ENCODE data around the gene GJA9.
"Not testable (repeated sequence)": the region's sequence is repeated elsewhere in the genome, so short reads cannot be mapped to it uniquely, and the experiment has no call there.

Gene GJA9

GRCh38 chr1:38917772-38918171, 36.4 kb upstream of the GJA9 start:
- Histone ChIP-seq H3K18ac (ENCODE audit: low read length) (no peak overlapping the region), H2BK120ac (ENCODE audit: insufficient read depth, low read length, poor library complexity) (no peak overlapping the region), H3K4me1 (ENCODE audit: control insufficient read depth in 1 of 2, insufficient read depth in 2 of 2, low read length in 2 of 2) (no peaks in the 10 kb centered on the region), H2BK5ac (ENCODE audit: low read depth, low read length, poor library complexity) (no peak overlapping the region), H3K4me2 (ENCODE audit: low read length) (no peak overlapping the region), H4K91ac (ENCODE audit: low read depth, low read length) (no peak overlapping the region), H3K14ac (ENCODE audit: low read length) (no peak overlapping the region), H4K8ac (ENCODE audit: low read depth, low read length) (no peak overlapping the region), H4K12ac (ENCODE audit: low read depth, low read length) (no peak overlapping the region), H3K27me3 (ENCODE audit: insufficient read depth, low read length) (no peaks in the 10 kb centered on the region), H3K9ac (ENCODE audit: low read length) (no peak overlapping the region), H3K27ac (ENCODE audit: low read depth, low read length) (no peak overlapping the region), H3K9me3 (ENCODE audit: insufficient read depth, low read depth, low read length) (no peaks in the 10 kb centered on the region), H3K4me3 (ENCODE audit: low read depth, low read length) (no peak overlapping the region), H2BK12ac (ENCODE audit: low read length) (no peak overlapping the region), H3K79me1 (ENCODE audit: low read length) (no peaks in the 10 kb centered on the region), H3K23ac (ENCODE audit: low read length) (no peak overlapping the region), H2AK5ac (ENCODE audit: low read length) (no peak overlapping the region), H3K4ac (ENCODE audit: low read depth, low read length) (no peak overlapping the region), H2AFZ (ENCODE audit: insufficient read depth, low read length, poor library complexity) (no peak overlapping the region), H3K36me3 (ENCODE audit: control insufficient read depth in 1 of 2, insufficient read depth in 2 of 2, low read length in 2 of 2) (no peaks in the 10 kb centered on the region), H3K79me2 (ENCODE audit: control insufficient read depth, insufficient read depth, low read length, poor library complexity) (no peaks in the 10 kb centered on the region)
- no peak for DNase-seq
- no CpG with 5 or more reads among the region's 1 CpG for WGBS (ENCODE audit: extremely low coverage, insufficient coverage, insufficient read length)

GRCh38 chr1:38917337-38917736, 36.0 kb upstream of the GJA9 start:
- no peak overlapping the region for H2BK12ac ChIP-seq (ENCODE audit: low read length)
- H3K4ac ChIP-seq (ENCODE audit: low read depth, low read length): no peak overlapping the region
- no peak overlapping the region for H3K4me3 ChIP-seq (ENCODE audit: low read depth, low read length)
- H3K23ac ChIP-seq (ENCODE audit: low read length): no peak overlapping the region
- H3K9ac ChIP-seq (ENCODE audit: low read length): no peak overlapping the region
- no peaks in the 10 kb centered on the region for H3K36me3 ChIP-seq (ENCODE audit: control insufficient read depth in 1 of 2, insufficient read depth in 2 of 2, low read length in 2 of 2)
- no peaks in the 10 kb centered on the region for H3K4me1 ChIP-seq (ENCODE audit: control insufficient read depth in 1 of 2, insufficient read depth in 2 of 2, low read length in 2 of 2)
- WGBS (ENCODE audit: extremely low coverage, insufficient coverage, insufficient read length): no CpG with 5 or more reads among the region's 3 CpGs
- no peak overlapping the region for H4K12ac ChIP-seq (ENCODE audit: low read depth, low read length)
- no peak overlapping the region for H4K91ac ChIP-seq (ENCODE audit: low read depth, low read length)
- H3K14ac ChIP-seq (ENCODE audit: low read length): no peak overlapping the region
- no peak overlapping the region for H4K8ac ChIP-seq (ENCODE audit: low read depth, low read length)
- no peak overlapping the region for H2AK5ac ChIP-seq (ENCODE audit: low read length)
- H3K79me2 ChIP-seq (ENCODE audit: control insufficient read depth, insufficient read depth, low read length, poor library complexity): no peaks in the 10 kb centered on the region
- no peak overlapping the region for H2AFZ ChIP-seq (ENCODE audit: insufficient read depth, low read length, poor library complexity)
- no peak overlapping the region for H3K18ac ChIP-seq (ENCODE audit: low read length)
- DNase-seq: no peak
- H3K27me3 ChIP-seq (ENCODE audit: insufficient read depth, low read length): no peaks in the 10 kb centered on the region
- no peaks in the 10 kb centered on the region for H3K9me3 ChIP-seq (ENCODE audit: insufficient read depth, low read depth, low read length)
- no peak overlapping the region for H3K4me2 ChIP-seq (ENCODE audit: low read length)
- no peak overlapping the region for H2BK120ac ChIP-seq (ENCODE audit: insufficient read depth, low read length, poor library complexity)
- H3K79me1 ChIP-seq (ENCODE audit: low read length): no peaks in the 10 kb centered on the region
- H3K27ac ChIP-seq (ENCODE audit: low read depth, low read length): no peak overlapping the region
- no peak overlapping the region for H2BK5ac ChIP-seq (ENCODE audit: low read depth, low read length, poor library complexity)

- Histone ChIP-seq H4K91ac (ENCODE audit: low read depth, low read length) (no peak overlapping the region), H3K4me2 (ENCODE audit: low read length) (no peak overlapping the region), H3K4me3 (ENCODE audit: low read depth, low read length) (no peak overlapping the region), H3K23ac (ENCODE audit: low read length) (no peak overlapping the region), H3K27ac (ENCODE audit: low read depth, low read length) (no peak overlapping the region), H2AK5ac (ENCODE audit: low read length) (no peak overlapping the region), H3K9me3 (ENCODE audit: insufficient read depth, low read depth, low read length) (no peaks in the 10 kb centered on the region), H3K4me1 (ENCODE audit: control insufficient read depth in 1 of 2, insufficient read depth in 2 of 2, low read length in 2 of 2) (no peaks in the 10 kb centered on the region), H2BK120ac (ENCODE audit: insufficient read depth, low read length, poor library complexity) (no peak overlapping the region), H3K79me2 (ENCODE audit: control insufficient read depth, insufficient read depth, low read length, poor library complexity) (no peaks in the 10 kb centered on the region), H2AFZ (ENCODE audit: insufficient read depth, low read length, poor library complexity) (no peak overlapping the region), H3K27me3 (ENCODE audit: insufficient read depth, low read length) (no peaks in the 10 kb centered on the region), H3K79me1 (ENCODE audit: low read length) (no peaks in the 10 kb centered on the region), H3K18ac (ENCODE audit: low read length) (no peak overlapping the region), H2BK5ac (ENCODE audit: low read depth, low read length, poor library complexity) (no peak overlapping the region), H3K4ac (ENCODE audit: low read depth, low read length) (no peak overlapping the region), H3K36me3 (ENCODE audit: control insufficient read depth in 1 of 2, insufficient read depth in 2 of 2, low read length in 2 of 2) (no peaks in the 10 kb centered on the region), H3K14ac (ENCODE audit: low read length) (no peak overlapping the region), H4K8ac (ENCODE audit: low read depth, low read length) (no peak overlapping the region), H2BK12ac (ENCODE audit: low read length) (no peak overlapping the region), H4K12ac (ENCODE audit: low read depth, low read length) (no peak overlapping the region), H3K9ac (ENCODE audit: low read length) (no peak overlapping the region)
- DNase-seq: peak; percentile 38 to 59
- no CpG with 5 or more reads among the region's 3 CpGs for WGBS (ENCODE audit: extremely low coverage, insufficient coverage, insufficient read length)
These were observed 34.1 kb upstream of the GJA9 start for GRCh38 chr1:38915352-38915948.

GRCh38 chr1:38914908-38915307, 33.5 kb upstream of the GJA9 start:
- WGBS (ENCODE audit: extremely low coverage, insufficient coverage, insufficient read length): no CpG with 5 or more reads among the region's 8 CpGs
- H3K4ac ChIP-seq (ENCODE audit: low read depth, low read length); H4K91ac ChIP-seq (ENCODE audit: low read depth, low read length): not testable (repeated sequence)

More at GRCh38 chr1:38914908-38915307, 33.5 kb upstream of the GJA9 start:
- not testable (repeated sequence) for H3K14ac ChIP-seq (ENCODE audit: low read length); H3K27me3 ChIP-seq (ENCODE audit: insufficient read depth, low read length); H3K79me2 ChIP-seq (ENCODE audit: control insufficient read depth, insufficient read depth, low read length, poor library complexity); H3K27ac ChIP-seq (ENCODE audit: low read depth, low read length); H3K4me2 ChIP-seq (ENCODE audit: low read length); H3K18ac ChIP-seq (ENCODE audit: low read length); H3K4me1 ChIP-seq (ENCODE audit: control insufficient read depth in 1 of 2, insufficient read depth in 2 of 2, low read length in 2 of 2); H2AFZ ChIP-seq (ENCODE audit: insufficient read depth, low read length, poor library complexity); H3K79me1 ChIP-seq (ENCODE audit: low read length); H3K4me3 ChIP-seq (ENCODE audit: low read depth, low read length); H3K23ac ChIP-seq (ENCODE audit: low read length); H3K9ac ChIP-seq (ENCODE audit: low read length); H2BK120ac ChIP-seq (ENCODE audit: insufficient read depth, low read length, poor library complexity); H2BK5ac ChIP-seq (ENCODE audit: low read depth, low read length, poor library complexity); H3K36me3 ChIP-seq (ENCODE audit: control insufficient read depth in 1 of 2, insufficient read depth in 2 of 2, low read length in 2 of 2); DNase-seq; H4K12ac ChIP-seq (ENCODE audit: low read depth, low read length); H2AK5ac ChIP-seq (ENCODE audit: low read length); H2BK12ac ChIP-seq (ENCODE audit: low read length); H3K9me3 ChIP-seq (ENCODE audit: insufficient read depth, low read depth, low read length); H4K8ac ChIP-seq (ENCODE audit: low read depth, low read length)

Measured in trophoblast cell (in vitro differentiated cells and primary cell).